HEK293 (cell line): ENCODE results near the gene SLC38A9.

Experiments used
- CTCF ChIA-PET: fragments of 350-600 bp; formaldehyde crosslinking; extraction: SDS; loops from one replicate; lab custom pipeline; 2021; ENCODE audit warnings: antibody characterized with exemption; lab: Yijun Ruan, JAX
- POLR2A ChIA-PET: fragments of 300-600 bp; formaldehyde crosslinking; extraction: SDS; loops from one replicate; lab custom pipeline; 2020; ENCODE audit warnings: antibody characterized with exemption, inconsistent platforms; lab: Yijun Ruan, JAX
- H3K27ac ChIP-seq: fragments of 200-500 bp; sonication (Bioruptor generic); 2 replicates; pipeline ENCODE4 v1.5.1; 2014; ENCODE audit warnings: low read depth, low read length, control low read depth, inconsistent platforms; ENCODE audit errors: extremely low read depth
- H3K36me3 ChIP-seq, 2 experiments: fragments of 200-500 bp in 1 of 2; sonication (Bioruptor generic) in 1 of 2; 1 replicate in 1 of 2; 2 replicates in 1 of 2; pipeline ENCODE4 v1.5.1; 2014 to 2017; ENCODE audit warnings: inconsistent platforms in 2 of 2, low read length in 2 of 2; ENCODE audit not compliant: control insufficient read depth in 2 of 2, insufficient read depth in 1 of 2
- H3K4me1 ChIP-seq: fragments of 200-500 bp; sonication (Bioruptor generic); 2 replicates; pipeline ENCODE4 v1.5.1; 2014; ENCODE audit warnings: mild to moderate bottlenecking, low read length, inconsistent platforms; ENCODE audit not compliant: control insufficient read depth, insufficient read depth
- H3K4me3 ChIP-seq: 2 replicates; pipeline ENCODE4 v1.5.1; 2011; ENCODE audit warnings: low read depth, mild to moderate bottlenecking, control low read depth, low read length, moderate library complexity
- H3K9me3 ChIP-seq: fragments of 200-500 bp; sonication (Bioruptor generic); 2 replicates; pipeline ENCODE4 v1.5.1; 2014; ENCODE audit warnings: low read depth, low read length, inconsistent platforms; ENCODE audit not compliant: control insufficient read depth, insufficient read depth
- ATF2 ChIP-seq: fragments of 450-650 bp; formaldehyde crosslinking; IDR thresholded peaks from 2 replicates; pipeline ENCODE4 v1.5.1; 2016; ENCODE audit warnings: missing biosample characterization, missing genetic modification characterization, low read depth
- BCL11A ChIP-seq: fragments of 450-650 bp; formaldehyde crosslinking; IDR thresholded peaks from 2 replicates; pipeline ENCODE4 v1.5.1; 2016; ENCODE audit warnings: low read depth, missing biosample characterization, missing genetic modification characterization
- KLF10 ChIP-seq: fragments of 450-650 bp; IDR thresholded peaks from 2 replicates; pipeline ENCODE4 v1.5.1; 2018; ENCODE audit warnings: missing biosample characterization, mild to moderate bottlenecking, missing genetic modification characterization
- KLF7 ChIP-seq: fragments of 450-650 bp; formaldehyde crosslinking; IDR thresholded peaks from 2 replicates; pipeline ENCODE4 v1.5.1; 2016; ENCODE audit warnings: missing biosample characterization, missing genetic modification characterization, borderline replicate concordance
- KLF9 ChIP-seq: fragments of 450-650 bp; formaldehyde crosslinking; IDR thresholded peaks from 2 replicates; pipeline ENCODE4 v1.5.1; 2016; ENCODE audit warnings: missing biosample characterization, missing genetic modification characterization, low read depth
- MZF1 ChIP-seq: fragments of 450-650 bp; formaldehyde crosslinking; IDR thresholded peaks from 2 replicates; pipeline ENCODE4 v1.5.1; 2017; ENCODE audit warnings: missing biosample characterization, missing genetic modification characterization, borderline replicate concordance
- TSHZ1 ChIP-seq: fragments of 450-650 bp; formaldehyde crosslinking; IDR thresholded peaks from 2 replicates; pipeline ENCODE4 v1.5.1; 2016; ENCODE audit warnings: missing biosample characterization, missing genetic modification characterization, borderline replicate concordance
- ZBTB48 ChIP-seq: fragments of 450-650 bp; formaldehyde crosslinking; IDR thresholded peaks from 2 replicates; pipeline ENCODE4 v1.5.1; 2016; ENCODE audit warnings: missing biosample characterization, missing genetic modification characterization
- ZFP37 ChIP-seq: fragments of 450-650 bp; formaldehyde crosslinking; IDR thresholded peaks from 2 replicates; pipeline ENCODE4 v1.5.1; 2016; ENCODE audit warnings: missing biosample characterization, missing genetic modification characterization
- ZNF112 ChIP-seq: fragments of 450-650 bp; formaldehyde crosslinking; IDR thresholded peaks from 2 replicates; pipeline ENCODE4 v1.5.0; 2017; ENCODE audit warnings: missing biosample characterization, missing genetic modification characterization
- ZNF121 ChIP-seq: fragments of 450-650 bp; formaldehyde crosslinking; IDR thresholded peaks from 2 replicates; pipeline ENCODE4 v1.5.1; 2016; ENCODE audit warnings: missing biosample characterization, missing genetic modification characterization
- ZNF2 ChIP-seq: fragments of 450-650 bp; formaldehyde crosslinking; IDR thresholded peaks from 2 replicates; pipeline ENCODE4 v1.5.1; 2016; ENCODE audit warnings: missing biosample characterization, missing genetic modification characterization
- ZNF24 ChIP-seq: fragments of 450-650 bp; formaldehyde crosslinking; IDR thresholded peaks from 2 replicates; pipeline ENCODE4 v1.5.1; 2016; ENCODE audit warnings: missing biosample characterization, missing genetic modification characterization
- ZNF26 ChIP-seq: fragments of 450-650 bp; formaldehyde crosslinking; IDR thresholded peaks from 2 replicates; pipeline ENCODE4 v1.5.1; 2016; ENCODE audit warnings: missing biosample characterization, missing genetic modification characterization
- ZNF274 ChIP-seq, 2 experiments: fragments of 200-500 bp in 1 of 2; fragments of 450-650 bp in 1 of 2; sonication (Bioruptor generic) in 1 of 2; formaldehyde crosslinking in 1 of 2; IDR thresholded peaks; 2 replicates each; pipeline versions ENCODE4 v1.5.1 to v1.6.1; 2014 to 2016; ENCODE audit warnings: borderline replicate concordance in 1 of 2, inconsistent platforms in 1 of 2, low read length in 1 of 2, missing biosample characterization in 1 of 2, missing genetic modification characterization in 1 of 2
- ZNF324 ChIP-seq: fragments of 450-650 bp; formaldehyde crosslinking; IDR thresholded peaks from 2 replicates; pipeline ENCODE4 v1.5.1; 2016; ENCODE audit warnings: missing biosample characterization, missing genetic modification characterization
- ZNF776 ChIP-seq: fragments of 450-650 bp; formaldehyde crosslinking; IDR thresholded peaks from 2 replicates; pipeline ENCODE4 v1.5.0; 2017; ENCODE audit warnings: missing biosample characterization, missing genetic modification characterization, borderline replicate concordance
- ZNF777 ChIP-seq: fragments of 450-650 bp; formaldehyde crosslinking; IDR thresholded peaks from 2 replicates; pipeline ENCODE4 v1.5.1; 2017; ENCODE audit warnings: missing biosample characterization, missing genetic modification characterization, borderline replicate concordance
- ZSCAN5A ChIP-seq: fragments of 450-650 bp; formaldehyde crosslinking; IDR thresholded peaks from 2 replicates; pipeline ENCODE4 v1.5.1; 2016; ENCODE audit warnings: missing biosample characterization, missing genetic modification characterization

The SLC38A9 gene

GRCh38 chr5:55618318-55618717, 93.8 kb downstream of the SLC38A9 start (continued):
- TF ChIP-seq ZSCAN5A: no peak
- TF ChIP-seq ZBTB48: no peak
- TF ChIP-seq ZFP37 (tag by site-specific recombination): no peak
- TF ChIP-seq ZNF24 (tag by site-specific recombination): no peak
- TF ChIP-seq ZNF26 (tag by site-specific recombination): no peak
- TF ChIP-seq ZNF777 (tag by site-specific recombination): no peak
- TF ChIP-seq ZNF112: no peak
- no peak for TF ChIP-seq ZNF324 (tag by site-specific recombination)
- TF ChIP-seq ATF2 (tag by site-specific recombination): no peak
- TF ChIP-seq, all 188 proteins: peak for 0

- CTCF ChIA-PET: no interaction called here
These were observed 98.8 kb downstream of the SLC38A9 start for GRCh38 chr5:55613112-55613868.

More at GRCh38 chr5:55613112-55613868, 98.8 kb downstream of the SLC38A9 start:
- H3K4me3 ChIP-seq: no peak overlapping the region
- no peak for TF ChIP-seq ZNF2
- no peak for TF ChIP-seq BCL11A (tag by site-specific recombination)
- no peak for TF ChIP-seq ZNF112
- TF ChIP-seq KLF10 (tag by site-specific recombination): no peak
- TF ChIP-seq ZNF274 (IDR thresholded peaks at IDR 0.05; ENCODE audit: low read length): no peak
- TF ChIP-seq ZNF274 (tag by site-specific recombination; IDR thresholded peaks at IDR 0.05; ENCODE audit: borderline replicate concordance): no peak
- TF ChIP-seq ZNF121: no peak
- no peak for TF ChIP-seq ZNF776 (tag by site-specific recombination)
- no peak for TF ChIP-seq KLF9
- TF ChIP-seq TSHZ1 (tag by site-specific recombination): no peak
- TF ChIP-seq KLF7 (tag by site-specific recombination): no peak
- no peak for TF ChIP-seq MZF1 (tag by site-specific recombination)
- H3K36me3 ChIP-seq: no peaks in the 10 kb centered on the region
- no peaks in the 10 kb centered on the region for H3K4me1 ChIP-seq
- POLR2A ChIA-PET: no interaction called here
- no peaks in the 10 kb centered on the region for H3K9me3 ChIP-seq
- no peak overlapping the region for H3K27ac ChIP-seq
